Chondrocyte (in vitro differentiated cells): ENCODE measurements around the gene FRRS1L. TPM values are rescaled to one million over a fixed set of nuclear protein-coding genes. Genes with fewer than 3 reads are reported as not detected.

Experiments
- DNase-seq: peaks from one replicate; pipeline ENCODE4 v3.0.0; 2021; ENCODE audit warnings: mixed read lengths, low spot score
- H3K27ac Mint-ChIP-seq: one replicate; pipeline ENCODE4 v1.8.0; 2021; ENCODE audit warnings: mild to moderate bottlenecking, moderate library complexity, mixed read lengths; ENCODE audit not compliant: unreplicated experiment
- H3K27me3 Mint-ChIP-seq: 2 replicates; pipeline ENCODE4 v1.8.0; 2021; ENCODE audit warnings: low read depth, mixed read lengths
- H3K36me3 Mint-ChIP-seq: 2 replicates; pipeline ENCODE4 v1.8.0; 2021; ENCODE audit warnings: low read depth, mixed read lengths
- H3K4me1 Mint-ChIP-seq: 2 replicates; pipeline ENCODE4 v1.8.0; 2021; ENCODE audit warnings: low read depth, mild to moderate bottlenecking, mixed read lengths
- H3K4me3 Mint-ChIP-seq: one replicate; pipeline ENCODE4 v1.8.0; 2021; ENCODE audit warnings: mild to moderate bottlenecking, moderate library complexity, mixed read lengths; ENCODE audit not compliant: unreplicated experiment
- H3K9me3 Mint-ChIP-seq: 2 replicates; pipeline ENCODE4 v1.8.0; 2021; ENCODE audit warnings: low read depth, mixed read lengths
- total RNA-seq: library from RNA; stranded (reverse); gene quantifications from 3 replicates; pipeline ENCODE4 v1.2.1, GENCODE V29; 2021
- TF ChIP-seq, protein P1 (sequence below): fragments of 200-600 bp; sonication (generic); IDR thresholded peaks from 2 replicates; pipeline ENCODE4 v1.5.0; 2021; ENCODE audit warnings: antibody characterized with exemption, mild to moderate bottlenecking, moderate library complexity

Gene FRRS1L
- total RNA-seq, 1 donor from 2014 or later: 5.3 TPM

DNA sequence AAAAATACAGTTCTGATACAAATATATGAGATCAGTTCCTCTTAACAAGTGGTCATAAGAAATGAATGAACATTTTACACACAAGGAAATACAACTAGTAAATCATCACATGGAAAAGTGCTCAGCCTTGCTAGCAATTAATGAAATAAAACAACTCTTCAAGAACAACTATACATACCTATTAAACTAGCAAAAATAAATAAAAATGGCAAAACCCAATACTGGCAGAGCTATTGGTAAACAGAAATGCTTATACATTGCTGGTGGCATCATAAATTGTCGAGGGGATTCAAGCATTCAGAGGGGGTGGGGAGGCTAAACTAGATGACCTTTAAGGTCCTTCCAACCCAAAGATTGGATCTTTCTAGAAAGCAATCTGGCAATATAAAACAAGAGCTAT, 5.9 kb upstream of the FRRS1L start:
- Mint-ChIP-seq H3K4me3 (no peak overlapping the region), H3K4me1 (no peaks in the 10 kb centered on the region), H3K27ac (no peak overlapping the region), H3K27me3 (no peaks in the 10 kb centered on the region), H3K36me3 (no peaks in the 10 kb centered on the region), H3K9me3 (no peaks in the 10 kb centered on the region)
- TF ChIP-seq, protein P1, sequence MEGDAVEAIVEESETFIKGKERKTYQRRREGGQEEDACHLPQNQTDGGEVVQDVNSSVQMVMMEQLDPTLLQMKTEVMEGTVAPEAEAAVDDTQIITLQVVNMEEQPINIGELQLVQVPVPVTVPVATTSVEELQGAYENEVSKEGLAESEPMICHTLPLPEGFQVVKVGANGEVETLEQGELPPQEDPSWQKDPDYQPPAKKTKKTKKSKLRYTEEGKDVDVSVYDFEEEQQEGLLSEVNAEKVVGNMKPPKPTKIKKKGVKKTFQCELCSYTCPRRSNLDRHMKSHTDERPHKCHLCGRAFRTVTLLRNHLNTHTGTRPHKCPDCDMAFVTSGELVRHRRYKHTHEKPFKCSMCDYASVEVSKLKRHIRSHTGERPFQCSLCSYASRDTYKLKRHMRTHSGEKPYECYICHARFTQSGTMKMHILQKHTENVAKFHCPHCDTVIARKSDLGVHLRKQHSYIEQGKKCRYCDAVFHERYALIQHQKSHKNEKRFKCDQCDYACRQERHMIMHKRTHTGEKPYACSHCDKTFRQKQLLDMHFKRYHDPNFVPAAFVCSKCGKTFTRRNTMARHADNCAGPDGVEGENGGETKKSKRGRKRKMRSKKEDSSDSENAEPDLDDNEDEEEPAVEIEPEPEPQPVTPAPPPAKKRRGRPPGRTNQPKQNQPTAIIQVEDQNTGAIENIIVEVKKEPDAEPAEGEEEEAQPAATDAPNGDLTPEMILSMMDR: no peak
- no peak for DNase-seq

DNA sequence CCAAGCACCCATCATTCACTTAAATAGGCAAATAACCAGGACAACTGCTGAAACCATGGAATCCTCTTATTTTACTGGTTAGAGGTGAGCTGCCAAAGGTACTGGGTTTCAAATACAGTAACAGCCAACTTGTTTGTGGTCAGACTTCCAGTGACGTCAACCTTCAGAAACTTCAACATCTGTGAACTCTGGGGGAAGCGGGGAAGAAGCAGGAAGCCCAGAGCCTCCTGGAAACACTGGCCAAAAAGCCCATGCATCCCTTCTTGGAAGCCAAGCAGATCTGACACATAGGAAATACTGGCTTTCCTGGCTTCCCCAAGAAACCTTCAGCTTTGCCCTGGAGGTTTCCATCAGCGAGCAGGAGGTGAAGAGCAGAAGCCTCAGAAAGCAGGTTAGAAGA, 4.9 kb upstream of the FRRS1L start:
- Mint-ChIP-seq H3K4me3 (no peak overlapping the region), H3K36me3 (no peaks in the 10 kb centered on the region), H3K27ac (no peak overlapping the region), H3K27me3 (peaks cover 3% of the 10 kb centered on the region), H3K4me1 (peaks cover 3% of the 10 kb centered on the region), H3K9me3 (no peaks in the 10 kb centered on the region)
- no peak for DNase-seq
- TF ChIP-seq, protein P1: no peak

DNA sequence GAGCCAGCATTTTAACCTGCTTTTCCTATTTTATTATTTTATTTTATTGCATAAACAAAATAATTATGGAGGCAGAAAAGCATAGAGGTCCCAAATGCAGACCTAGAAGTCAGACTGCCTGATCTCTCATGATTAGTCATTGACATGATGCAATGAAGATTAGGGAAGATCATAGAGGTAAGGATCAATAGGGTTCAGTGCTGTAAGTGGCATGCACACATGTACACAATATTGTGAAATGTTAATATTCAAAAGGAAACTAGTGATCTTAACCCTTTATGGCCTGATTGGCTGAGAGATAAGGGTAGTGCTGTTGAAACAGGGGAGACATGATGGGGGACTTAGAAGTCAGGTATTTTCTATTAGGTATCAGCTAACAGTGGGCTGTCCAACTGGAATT, 1.1 kb upstream of the FRRS1L start:
- H3K27ac Mint-ChIP-seq: no peak overlapping the region
- H3K4me1 Mint-ChIP-seq: peaks cover 3% of the 10 kb centered on the region
- peaks cover 1% of the 10 kb centered on the region for H3K36me3 Mint-ChIP-seq
- DNase-seq: no peak
- H3K27me3 Mint-ChIP-seq: peaks cover 5% of the 10 kb centered on the region
- H3K9me3 Mint-ChIP-seq: peaks cover 5% of the 10 kb centered on the region
- TF ChIP-seq, protein P1: no peak
- no peak overlapping the region for H3K4me3 Mint-ChIP-seq

DNA sequence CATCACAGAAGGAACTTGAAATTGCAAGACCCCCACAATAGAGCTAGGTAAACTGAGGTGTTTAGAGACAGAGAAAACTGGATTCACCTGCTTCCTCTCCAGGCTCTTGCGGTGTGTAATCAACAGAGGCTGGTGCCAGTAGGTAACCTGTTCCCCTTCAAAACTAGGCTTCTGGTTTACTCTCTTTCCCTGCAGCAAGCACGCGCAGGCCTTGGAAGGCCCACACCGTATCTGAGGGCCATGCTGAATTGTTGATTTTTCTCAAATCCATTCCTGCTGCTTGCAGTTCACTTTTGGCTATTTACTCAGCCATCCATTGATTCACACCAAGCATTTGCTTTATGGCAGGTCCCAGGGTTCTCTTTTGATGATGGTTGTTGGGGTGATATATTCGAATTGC, 667 bp upstream of the FRRS1L start:
- H3K4me3 Mint-ChIP-seq: peak overlapping the region; percentile 82
- peaks cover 3% of the 10 kb centered on the region for H3K4me1 Mint-ChIP-seq
- H3K9me3 Mint-ChIP-seq: peaks cover 5% of the 10 kb centered on the region
- TF ChIP-seq, protein P1: no peak
- no peak overlapping the region for H3K27ac Mint-ChIP-seq
- peaks cover 1% of the 10 kb centered on the region for H3K36me3 Mint-ChIP-seq
- DNase-seq: peak; percentile 14
- peaks cover 5% of the 10 kb centered on the region for H3K27me3 Mint-ChIP-seq

DNA sequence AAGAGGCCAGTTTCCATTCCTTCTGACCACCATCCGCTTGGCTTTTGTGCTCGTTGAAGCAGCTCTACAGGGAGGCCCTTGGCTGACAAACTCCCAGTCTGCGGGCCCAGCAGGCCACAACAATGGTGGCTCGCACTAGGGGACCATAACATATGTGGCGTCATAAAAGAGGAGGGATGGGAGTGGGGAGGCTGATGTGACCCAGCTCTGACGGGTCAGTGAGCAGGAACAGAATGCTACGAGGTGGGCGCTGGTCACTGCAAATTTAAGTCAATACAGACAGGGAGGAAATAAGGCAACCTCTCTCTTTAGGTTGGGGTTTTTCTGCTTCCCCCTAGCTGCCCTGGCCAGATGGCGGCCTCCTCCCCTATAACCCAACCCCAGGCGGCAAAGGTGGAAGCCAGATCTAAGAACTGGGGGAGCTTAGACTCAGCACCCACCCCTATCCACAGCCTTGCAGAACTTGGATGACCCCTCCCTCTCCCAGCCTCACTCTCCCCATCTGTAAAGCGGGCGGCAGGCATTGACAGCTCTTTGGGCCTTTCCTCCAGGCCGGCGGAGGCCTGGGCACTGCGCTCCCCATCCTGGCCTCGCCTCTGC, 778 bp downstream of the FRRS1L start:
- Mint-ChIP-seq H3K27ac (no peak overlapping the region), H3K4me3 (peak overlapping the region; percentile 53), H3K27me3 (peaks cover 5% of the 10 kb centered on the region), H3K9me3 (peaks cover 5% of the 10 kb centered on the region), H3K4me1 (peaks cover 3% of the 10 kb centered on the region), H3K36me3 (peaks cover 1% of the 10 kb centered on the region)
- DNase-seq: peak; percentile 28
- TF ChIP-seq, protein P1: no peak
